GM19043 (cell line): ENCODE data around the gene PA2G4.
"Not testable (repeated sequence)": the region's sequence is repeated elsewhere in the genome, so short reads cannot be mapped to it uniquely, and the experiment has no call there.

Experiments used
- ATAC-seq: cut with Tn5 transposase; IDR thresholded peaks from one replicate; pipeline ENCODE4 v1.9.1; 2021; ENCODE audit warnings: low read depth; ENCODE audit not compliant: unreplicated experiment

PA2G4 gene

DNA sequence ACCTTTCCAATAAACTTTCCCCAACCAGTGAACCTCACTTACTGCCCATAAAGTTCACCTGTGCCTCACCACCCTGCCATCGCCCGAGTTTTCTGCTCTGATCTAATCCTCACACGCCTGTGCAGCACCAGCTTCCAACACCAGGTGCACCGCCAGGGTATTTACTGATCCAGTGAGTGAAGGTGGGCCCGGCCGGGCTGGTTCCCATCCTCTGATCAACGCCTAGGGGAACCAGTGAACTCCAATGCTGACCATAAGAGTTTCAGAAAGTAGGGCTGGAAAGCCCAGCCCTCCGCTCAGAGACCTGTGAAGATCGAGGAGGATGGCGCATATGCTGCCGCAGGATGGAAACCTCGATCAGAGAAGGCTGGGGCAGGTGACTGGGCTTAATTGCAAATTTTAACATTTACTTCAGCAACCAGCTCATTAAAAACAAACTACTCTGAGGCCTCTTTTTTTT is 47.3 kb downstream of the PA2G4 start:
- ATAC-seq = peak; percentile 49

GRCh38 chr12:56152132-56152755 is 47.9 kb downstream of the PA2G4 start, which contains the start of gene MYL6B:
Gene MYL6B (plus strand): TSS chr12:56152587. CDS start chr12:56153919, 1,332 bp downstream.
- peak; percentile 84 for ATAC-seq

DNA sequence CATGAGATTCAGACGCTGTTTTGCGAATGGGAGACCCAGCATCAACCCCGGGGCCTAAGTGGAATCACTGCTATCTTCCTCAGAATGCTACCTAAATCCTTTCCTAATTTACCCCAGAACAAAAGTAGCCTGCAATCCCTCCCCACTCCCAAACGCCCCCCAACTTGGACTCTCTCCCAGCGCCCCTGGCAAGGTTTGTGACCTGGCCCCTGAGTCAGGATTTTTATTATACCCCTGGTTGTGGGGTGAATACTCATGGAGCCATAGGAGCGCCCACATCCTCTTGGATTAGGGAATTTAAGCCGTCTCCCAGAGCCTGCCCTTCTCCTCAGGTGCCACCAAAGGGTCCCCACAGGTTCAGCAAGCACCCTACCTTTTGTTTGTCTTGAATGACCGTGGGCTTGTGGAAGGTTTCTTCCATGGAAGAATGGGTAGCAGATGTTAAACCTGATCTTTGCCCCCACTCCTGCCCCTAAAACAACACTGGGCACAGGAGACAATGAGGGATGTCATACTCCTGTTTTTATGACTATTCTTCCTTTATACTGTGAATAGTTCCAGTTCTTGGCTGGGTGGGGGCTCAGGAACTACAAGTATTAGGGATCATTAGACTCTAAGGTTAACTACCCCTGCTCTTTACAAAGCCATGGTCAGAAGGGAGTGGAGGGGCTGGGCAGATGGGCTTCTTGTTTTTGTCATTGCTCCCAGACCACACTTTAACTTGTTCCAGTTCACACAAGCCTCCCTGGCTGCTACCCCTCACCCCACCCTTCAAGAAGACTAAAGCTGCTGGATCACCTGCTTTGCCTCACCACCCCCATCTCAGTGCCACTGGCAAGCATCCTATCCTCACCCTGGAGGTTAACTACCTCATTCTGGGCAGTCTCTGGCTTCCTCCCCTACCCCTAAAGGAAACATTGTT is 48.7 kb downstream of the PA2G4 start:
- no peak for ATAC-seq

GRCh38 chr12:56153678-56154065 is 49.3 kb downstream of the PA2G4 start:
- no peak for ATAC-seq

DNA sequence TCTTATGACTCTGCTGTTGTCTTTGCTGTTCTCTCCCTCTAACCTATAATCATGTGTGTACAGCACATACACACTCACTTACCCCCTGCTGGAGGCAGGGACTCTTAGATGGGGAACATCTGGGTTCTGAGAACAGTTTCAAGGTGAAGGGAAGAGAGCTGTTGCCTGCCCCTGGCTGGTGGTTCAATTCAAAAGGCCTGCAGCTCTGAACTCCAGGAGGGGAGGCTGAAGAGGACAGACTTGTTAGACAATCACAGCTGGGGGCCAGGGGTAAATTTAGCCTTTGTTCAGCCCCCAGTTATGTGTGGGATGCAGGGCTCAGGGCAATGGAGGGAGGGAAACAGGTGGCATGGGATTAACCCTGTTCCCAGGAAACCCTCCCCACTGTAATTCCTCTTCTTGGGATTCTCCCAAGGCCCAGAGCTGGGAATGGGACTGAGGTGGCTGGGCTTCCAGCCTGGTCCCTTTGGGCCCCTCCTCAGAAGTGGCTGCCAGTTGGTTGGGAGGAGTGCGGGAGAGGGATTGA is 50.0 kb downstream of the PA2G4 start:
- ATAC-seq = no peak

DNA sequence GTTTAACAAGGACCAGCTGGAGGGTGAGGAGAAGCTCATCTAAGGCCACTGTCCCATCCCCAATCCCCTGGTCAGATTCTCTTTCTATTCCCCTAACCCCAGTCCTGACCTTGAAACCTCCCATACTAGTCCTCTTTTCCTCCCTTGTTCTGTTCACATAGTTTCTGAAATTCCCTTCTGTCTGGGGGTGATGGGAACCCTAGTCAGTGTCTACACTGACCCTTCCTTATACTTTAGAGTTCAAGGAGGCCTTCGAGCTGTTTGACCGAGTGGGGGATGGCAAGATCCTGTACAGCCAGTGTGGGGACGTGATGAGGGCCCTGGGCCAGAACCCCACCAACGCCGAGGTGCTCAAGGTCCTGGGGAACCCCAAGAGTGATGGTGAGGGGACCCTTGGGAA is 50.5 kb downstream of the PA2G4 start:
- ATAC-seq = no peak

GRCh38 chr12:56155256-56155845 is 51.0 kb downstream of the PA2G4 start:
- ATAC-seq = no peak

DNA sequence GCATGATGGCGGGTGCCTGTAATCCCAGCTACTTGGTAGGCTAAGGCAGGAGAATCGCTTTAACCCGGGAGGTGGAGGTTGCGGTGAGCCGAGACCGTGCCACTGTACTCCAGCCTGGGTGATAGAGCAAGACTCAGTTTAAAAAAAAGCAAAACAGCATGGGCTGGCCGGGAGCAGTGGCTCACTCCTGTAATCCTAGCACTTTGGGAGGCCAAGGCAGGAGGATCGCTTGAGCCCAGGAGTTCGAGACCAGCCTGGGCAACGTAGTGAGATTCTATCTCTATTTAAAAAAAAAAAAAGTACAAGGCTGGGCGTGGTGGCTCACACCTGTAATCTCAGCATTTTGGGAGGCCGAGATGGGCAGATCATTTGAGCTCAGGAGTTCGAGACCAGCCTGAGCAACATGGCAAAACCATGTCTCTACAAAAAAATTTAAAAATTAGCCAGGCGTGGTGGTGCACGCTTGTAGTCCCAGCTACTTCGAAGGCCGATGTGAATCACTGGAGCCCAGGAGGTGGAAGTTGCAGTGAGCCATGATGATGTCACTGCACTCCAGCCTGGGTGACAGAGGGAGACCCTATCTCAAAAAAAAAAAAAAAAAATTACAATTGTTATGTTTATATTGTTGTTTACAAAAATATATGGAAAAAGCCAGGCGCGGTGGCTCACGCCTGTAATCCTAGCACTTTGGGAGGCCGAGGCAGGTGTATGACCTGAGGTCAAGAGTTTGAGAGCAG is 52.3 kb downstream of the PA2G4 start:
- not testable (repeated sequence) for ATAC-seq

DNA sequence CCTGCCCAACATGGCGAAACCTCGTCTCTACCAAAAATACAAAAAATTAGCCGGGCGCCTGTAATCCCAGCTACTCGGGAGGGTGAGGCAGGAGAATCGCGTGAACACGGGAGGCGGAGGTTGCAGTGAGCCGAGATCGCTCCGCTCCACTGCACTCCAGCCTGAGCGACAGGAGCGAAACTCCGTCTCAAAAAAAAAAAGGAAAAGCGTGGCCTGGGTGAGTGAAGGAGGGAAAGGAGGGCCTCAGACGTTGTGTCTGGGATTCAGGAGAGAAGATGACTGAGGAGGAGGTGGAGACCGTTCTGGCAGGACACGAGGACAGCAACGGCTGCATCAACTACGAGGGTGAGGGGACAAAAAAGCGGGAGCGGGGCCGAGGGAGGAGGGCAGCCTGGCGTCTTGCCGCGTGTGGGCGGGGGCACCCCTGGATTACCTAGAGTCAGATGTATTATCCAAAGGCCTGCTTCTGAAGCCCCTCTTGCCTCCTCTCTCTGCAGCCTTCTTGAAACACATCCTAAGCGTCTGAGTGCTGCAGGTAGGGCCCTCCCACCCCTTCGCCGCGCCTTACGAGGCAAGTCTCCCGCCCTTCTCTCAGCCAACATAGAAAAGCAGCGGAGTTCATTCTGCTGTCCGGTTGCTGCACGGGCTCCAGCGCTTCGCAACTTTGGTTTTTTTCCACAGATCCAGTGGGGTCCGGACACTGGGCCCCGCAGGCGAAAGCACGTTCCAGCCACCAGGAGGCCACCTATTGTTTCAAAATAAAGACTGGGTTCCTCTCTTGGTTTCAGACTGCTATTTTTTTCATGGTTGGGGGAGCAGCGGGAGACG is 53.1 kb downstream of the PA2G4 start:
- ATAC-seq = peak; percentile 26

DNA sequence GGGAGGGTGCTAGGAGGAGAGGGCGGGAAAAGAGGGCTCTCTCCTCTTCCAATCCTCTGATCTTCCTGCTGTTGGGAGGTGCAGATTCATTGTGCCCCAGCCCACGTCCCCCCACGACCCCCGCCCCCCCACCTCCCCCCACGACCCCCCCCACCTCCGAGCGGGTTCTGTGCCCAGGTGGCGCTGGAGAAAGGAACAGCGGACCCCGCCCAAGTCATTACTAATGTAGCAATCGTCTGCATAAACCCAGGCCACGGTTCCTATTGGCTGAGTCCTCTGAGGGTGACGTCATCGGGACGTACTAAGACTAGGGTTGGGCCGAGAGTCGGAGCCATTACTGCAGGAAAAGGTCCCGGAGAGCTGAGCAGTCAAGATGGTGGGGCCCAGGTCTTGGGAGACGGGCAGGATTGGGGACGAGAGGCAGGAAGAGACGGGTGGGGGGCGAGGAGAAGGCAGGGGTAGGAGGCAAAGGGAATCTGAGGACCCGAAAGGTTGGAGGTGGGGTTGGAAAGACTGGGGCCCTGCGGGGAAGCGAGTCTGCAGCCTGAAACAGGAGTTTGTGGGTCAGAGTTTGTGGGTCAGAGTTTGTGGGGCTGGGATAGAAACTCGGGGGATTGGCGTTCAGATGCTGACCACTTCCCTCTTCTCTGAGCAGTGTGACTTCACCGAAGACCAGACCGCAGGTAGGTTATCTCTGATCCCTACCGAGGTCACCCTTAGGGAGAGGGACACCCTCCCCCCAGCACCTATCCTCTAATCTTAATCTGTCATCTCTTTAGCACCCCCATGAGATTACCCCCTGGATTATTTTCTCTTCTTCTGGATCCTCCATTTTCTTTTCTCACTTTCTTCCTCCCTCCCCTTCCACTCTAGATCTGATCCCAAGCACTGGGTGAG is 53.9 kb downstream of the PA2G4 start, which contains the start of gene MYL6:
MYL6 (plus strand) TSS at position 331 of the 897 bp plus-strand sequence; CDS start at position 374, 43 bp downstream.
- ATAC-seq = peak; percentile 87

DNA sequence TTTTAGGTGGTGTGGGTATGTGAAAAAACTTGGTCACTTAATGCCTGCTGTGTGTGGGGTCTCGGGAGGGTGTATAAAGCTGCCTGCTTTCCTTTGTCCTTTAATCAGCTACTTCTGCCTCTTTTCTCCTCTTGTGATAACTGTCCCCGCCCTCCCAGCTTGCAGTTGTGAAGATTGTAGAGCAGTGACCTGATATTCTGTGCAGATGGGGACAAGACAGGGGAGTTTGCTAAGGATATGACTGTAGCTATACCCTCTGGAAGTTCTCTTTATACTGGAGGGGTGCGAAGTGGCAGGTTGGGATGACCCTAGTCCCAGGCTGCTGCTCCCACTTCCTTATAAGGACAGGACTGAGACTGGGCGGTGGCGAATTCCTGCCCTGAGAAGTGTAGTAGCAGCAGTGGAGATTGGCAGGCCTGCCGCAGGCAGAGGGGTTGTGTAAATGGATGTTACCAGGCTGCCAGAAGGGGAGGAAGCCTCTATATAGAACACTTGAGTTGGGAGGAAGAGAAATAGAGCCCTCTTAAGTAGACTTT is 54.6 kb downstream of the PA2G4 start:
- no peak for ATAC-seq

DNA sequence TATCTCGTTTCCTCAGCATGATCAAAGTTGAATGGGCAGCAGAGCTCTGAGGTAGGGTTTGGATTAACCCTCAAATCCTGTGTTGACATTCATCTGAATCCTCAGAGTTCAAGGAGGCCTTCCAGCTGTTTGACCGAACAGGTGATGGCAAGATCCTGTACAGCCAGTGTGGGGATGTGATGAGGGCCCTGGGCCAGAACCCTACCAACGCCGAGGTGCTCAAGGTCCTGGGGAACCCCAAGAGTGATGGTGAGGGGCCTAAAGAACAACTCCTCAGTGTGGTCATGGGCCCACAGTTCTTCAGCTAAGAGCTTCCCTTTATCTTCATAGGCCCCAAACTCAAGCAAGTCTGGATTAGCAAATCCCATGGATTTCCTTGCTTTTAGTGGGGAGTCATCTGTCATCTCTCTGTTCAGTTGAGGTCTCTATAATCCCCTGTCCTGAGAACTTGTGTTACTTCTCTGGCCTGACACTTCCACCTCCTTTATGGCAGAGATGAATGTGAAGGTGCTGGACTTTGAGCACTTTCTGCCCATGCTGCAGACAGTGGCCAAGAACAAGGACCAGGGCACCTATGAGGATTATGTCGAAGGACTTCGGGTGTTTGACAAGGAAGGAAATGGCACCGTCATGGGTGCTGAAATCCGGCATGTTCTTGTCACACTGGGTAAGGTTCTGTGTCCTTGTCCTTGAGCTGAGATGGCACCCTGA is 55.3 kb downstream of the PA2G4 start:
- no peak for ATAC-seq

DNA sequence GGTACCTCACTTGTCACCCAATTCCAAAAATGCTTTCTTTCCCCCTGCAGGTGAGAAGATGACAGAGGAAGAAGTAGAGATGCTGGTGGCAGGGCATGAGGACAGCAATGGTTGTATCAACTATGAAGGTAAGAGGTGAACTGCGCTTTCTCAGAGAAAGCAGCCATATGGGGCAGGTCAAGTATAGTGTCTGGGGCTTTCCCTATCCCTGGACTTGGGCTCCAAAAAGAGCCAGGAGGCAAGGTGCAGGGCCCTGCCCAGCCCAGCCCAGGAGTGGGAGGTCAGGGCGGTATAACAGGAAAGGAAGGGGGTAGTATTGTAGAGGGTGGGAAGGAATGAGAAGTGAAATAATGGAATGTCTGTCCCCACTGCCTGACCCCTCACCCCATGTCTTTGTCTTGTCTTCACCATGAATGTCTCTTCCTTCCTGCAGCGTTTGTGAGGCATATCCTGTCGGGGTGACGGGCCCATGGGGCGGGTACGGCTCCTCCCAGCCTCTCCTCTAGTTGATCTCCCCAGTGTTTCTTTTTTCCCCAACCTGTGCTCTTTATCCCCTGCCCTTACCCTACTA is 55.9 kb downstream of the PA2G4 start:
- ATAC-seq = no peak

- no peak for ATAC-seq
Measured at GRCh38 chr12:56160894-56161689, 56.7 kb downstream of the PA2G4 start.

DNA sequence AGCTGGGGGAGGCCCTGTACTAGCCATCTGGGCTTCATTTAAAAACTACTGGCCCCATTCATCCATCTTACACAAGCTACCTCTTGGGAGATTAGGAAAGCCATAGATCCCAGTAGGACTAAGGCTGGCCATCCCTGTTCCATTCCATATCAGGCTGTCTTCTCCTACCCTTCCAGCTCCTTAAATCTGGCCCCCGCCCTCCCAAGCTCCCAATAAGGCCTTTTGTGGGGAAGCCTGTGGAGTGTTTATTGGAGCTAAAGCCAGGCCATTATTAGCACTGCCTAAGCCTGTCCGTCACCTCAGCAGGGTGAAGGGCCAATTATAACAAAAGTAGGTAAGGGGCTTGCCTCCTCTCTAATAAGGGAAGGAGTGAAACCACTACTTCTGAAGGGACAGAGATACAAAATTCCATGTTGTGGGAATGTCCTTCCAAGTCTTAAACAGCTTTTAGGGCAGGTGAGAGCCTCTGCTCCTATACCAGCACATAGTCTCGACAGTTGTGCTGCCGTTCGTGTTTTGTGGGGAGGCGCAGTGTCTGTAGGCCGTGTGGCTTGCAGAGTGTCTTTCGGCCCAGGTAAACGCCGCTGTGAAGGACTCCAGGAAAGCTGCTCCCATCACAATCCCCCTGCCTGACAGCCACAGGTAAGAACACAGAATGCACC is 57.5 kb downstream of the PA2G4 start:
- no peak for ATAC-seq
